HG03175 (cell line): Measurements from ENCODE around the gene FOSL2.

Experiments
- ATAC-seq: cut with Tn5 transposase; IDR thresholded peaks from one replicate; pipeline ENCODE4 v1.9.1; 2021; ENCODE audit warnings: mild to moderate bottlenecking, moderate library complexity; ENCODE audit not compliant: unreplicated experiment

Gene FOSL2

GRCh38 chr2:28447943-28448792, 55.5 kb downstream of the FOSL2 start:
- ATAC-seq: no peak

- no peak for ATAC-seq
These were observed 56.1 kb downstream of the FOSL2 start for GRCh38 chr2:28448793-28449100.

GRCh38 chr2:28449126-28449487, 56.4 kb downstream of the FOSL2 start:
- no peak for ATAC-seq

- ATAC-seq: no peak
These were observed 57.1 kb downstream of the FOSL2 start for GRCh38 chr2:28449488-28450395.

- ATAC-seq: no peak
These were observed 58.4 kb downstream of the FOSL2 start for GRCh38 chr2:28450901-28451565.

- ATAC-seq: no peak
These were observed 59.3 kb downstream of the FOSL2 start for GRCh38 chr2:28451793-28452533.

- no peak for ATAC-seq
These were observed 60.0 kb downstream of the FOSL2 start for GRCh38 chr2:28452534-28453081.

GRCh38 chr2:28453396-28453795, 60.7 kb downstream of the FOSL2 start:
- ATAC-seq: no peak

- ATAC-seq: no peak
These were observed 61.6 kb downstream of the FOSL2 start for GRCh38 chr2:28454016-28454930.

GRCh38 chr2:28457237-28457636, 64.6 kb downstream of the FOSL2 start:
- ATAC-seq: no peak

- no peak for ATAC-seq
These were observed 68.4 kb downstream of the FOSL2 start for GRCh38 chr2:28461056-28461455.

GRCh38 chr2:28462122-28462521, 69.5 kb downstream of the FOSL2 start:
- no peak for ATAC-seq

GRCh38 chr2:28463211-28463816, 70.7 kb downstream of the FOSL2 start:
- ATAC-seq: no peak

GRCh38 chr2:28463893-28464292, 71.2 kb downstream of the FOSL2 start:
- no peak for ATAC-seq

- ATAC-seq: no peak
These were observed 72.7 kb downstream of the FOSL2 start for GRCh38 chr2:28465148-28465885.
